WTC11 (cell line): ENCODE results near the gene RNF44. TPM values are rescaled to one million over a fixed set of nuclear protein-coding genes. Genes with fewer than 3 reads are reported as not detected.

Experiments used
- ATAC-seq: fragments of 200-7000 bp; cut with Tn5 transposase; 2 replicates; pipeline ENCODE4 v1.10.0; 2021; ENCODE audit warnings: mild to moderate bottlenecking, moderate library complexity
- CTCF ChIA-PET: fragments of 300-600 bp; sonication (Branson Sonifier 250); formaldehyde crosslinking; loops from one replicate; lab custom pipeline; 2021; ENCODE audit warnings: antibody characterized with exemption; lab: Charles Lee
- POLR2A ChIA-PET: fragments of 350-600 bp; sonication (Branson Sonifier 250); formaldehyde crosslinking; loops from one replicate; lab custom pipeline; 2021; ENCODE audit warnings: antibody characterized with exemption; lab: Charles Lee
- DNase-seq: peaks from one replicate; pipeline ENCODE4 v3.0.0; 2021; ENCODE audit warnings: low spot score
- H3K27ac Mint-ChIP-seq: 2 replicates; pipeline ENCODE4 v1.8.0; 2021; ENCODE audit warnings: mixed read lengths
- H3K27me3 Mint-ChIP-seq: 2 replicates; pipeline ENCODE4 v1.8.0; 2021; ENCODE audit warnings: low read depth, mild to moderate bottlenecking, moderate library complexity, mixed read lengths
- H3K36me3 Mint-ChIP-seq: 2 replicates; pipeline ENCODE4 v1.8.0; 2021; ENCODE audit warnings: mixed read lengths
- H3K4me1 Mint-ChIP-seq: 2 replicates; pipeline ENCODE4 v1.8.0; 2022; ENCODE audit warnings: mixed read lengths
- H3K4me3 Mint-ChIP-seq: 2 replicates; pipeline ENCODE4 v1.8.0; 2021; ENCODE audit warnings: mild to moderate bottlenecking, moderate library complexity, mixed read lengths
- H3K9me3 Mint-ChIP-seq: 2 replicates; pipeline ENCODE4 v1.8.0; 2021; ENCODE audit warnings: mixed read lengths
- CBFB ChIP-seq: sonication (generic); formaldehyde crosslinking; IDR thresholded peaks from 2 replicates; pipeline ENCODE4 v1.8.1; 2022; ENCODE audit warnings: mild to moderate bottlenecking, low read depth, missing genetic modification reagents
- EMX1 ChIP-seq: fragments of 250-450 bp; sonication (Bioruptor Pico); IDR thresholded peaks from 2 replicates; pipeline ENCODE4 v1.8.0; 2021; ENCODE audit warnings: mild to moderate bottlenecking
- FOXP1 ChIP-seq: sonication (generic); formaldehyde crosslinking; IDR thresholded peaks from 2 replicates; pipeline ENCODE4 v1.8.0; 2022; ENCODE audit warnings: missing genetic modification reagents, mild to moderate bottlenecking, moderate library complexity, borderline replicate concordance
- GRHL2 ChIP-seq: fragments of 250-450 bp; sonication (Bioruptor Pico); IDR thresholded peaks from 2 replicates; pipeline ENCODE4 v1.8.0; 2022; ENCODE audit warnings: mild to moderate bottlenecking, moderate library complexity; ENCODE audit not compliant: insufficient replicate concordance, severe bottlenecking
- JAZF1 ChIP-seq: fragments of 250-450 bp; sonication (Bioruptor Pico); IDR thresholded peaks from 2 replicates; pipeline ENCODE4 v1.9.0; 2021; ENCODE audit warnings: moderate library complexity, mild to moderate bottlenecking, inconsistent platforms
- NFYB ChIP-seq: sonication (generic); formaldehyde crosslinking; conservative IDR thresholded peaks from 2 replicates; pipeline ENCODE4 v1.8.0; 2022; ENCODE audit warnings: low read depth, missing genetic modification reagents
- NR1H2 ChIP-seq: sonication (generic); formaldehyde crosslinking; IDR thresholded peaks from 2 replicates; pipeline ENCODE4 v1.9.0; 2021; ENCODE audit warnings: mild to moderate bottlenecking, moderate library complexity, missing genetic modification reagents
- PRRX2 ChIP-seq: fragments of 250-450 bp; sonication (Bioruptor Pico); IDR thresholded peaks from 2 replicates; pipeline ENCODE4 v1.8.0; 2021; ENCODE audit warnings: mild to moderate bottlenecking
- RORB ChIP-seq: fragments of 250-450 bp; sonication (Bioruptor Pico); IDR thresholded peaks from 2 replicates; pipeline ENCODE4 v1.9.0; 2021; ENCODE audit warnings: mild to moderate bottlenecking
- SMAD4 ChIP-seq: sonication (generic); formaldehyde crosslinking; IDR thresholded peaks from 2 replicates; pipeline ENCODE4 v1.8.0; 2022; ENCODE audit warnings: mild to moderate bottlenecking, missing genetic modification reagents
- ZNF138 ChIP-seq: sonication (generic); formaldehyde crosslinking; conservative IDR thresholded peaks from 2 replicates; pipeline ENCODE4 v1.8.1; 2022; ENCODE audit warnings: mild to moderate bottlenecking, moderate library complexity, missing genetic modification reagents
- ZNF263 ChIP-seq: sonication (generic); formaldehyde crosslinking; IDR thresholded peaks from 2 replicates; pipeline ENCODE4 v1.8.1; 2022; ENCODE audit warnings: low read depth, mild to moderate bottlenecking, moderate library complexity, missing genetic modification reagents
- ZNF423 ChIP-seq: fragments of 250-450 bp; sonication (Bioruptor Pico); IDR thresholded peaks from 2 replicates; pipeline ENCODE4 v2.1.2; 2022; ENCODE audit warnings: mild to moderate bottlenecking, moderate library complexity
- total RNA-seq: library from RNA; stranded (reverse); gene quantifications from 3 replicates; pipeline ENCODE4 v1.2.3, GENCODE V29; 2021
- TF ChIP-seq, protein P1 (sequence below): sonication (generic); formaldehyde crosslinking; conservative IDR thresholded peaks from 2 replicates; pipeline ENCODE4 v1.8.1; 2023; ENCODE audit warnings: mild to moderate bottlenecking, low read depth, missing genetic modification reagents, moderate library complexity
- TF ChIP-seq, protein P2 (sequence below): sonication (generic); formaldehyde crosslinking; IDR thresholded peaks from 2 replicates; pipeline ENCODE4 v1.8.0; 2022; ENCODE audit warnings: mild to moderate bottlenecking, missing genetic modification reagents
- TF ChIP-seq, protein P3 (sequence below): sonication (generic); formaldehyde crosslinking; IDR thresholded peaks from 2 replicates; pipeline ENCODE4 v1.8.1; 2023; ENCODE audit warnings: mild to moderate bottlenecking, missing genetic modification reagents
- TF ChIP-seq, protein P4 (sequence below): sonication (generic); formaldehyde crosslinking; IDR thresholded peaks from 2 replicates; pipeline ENCODE4 v1.8.1; 2023; ENCODE audit warnings: mild to moderate bottlenecking, missing genetic modification reagents, moderate library complexity
- TF ChIP-seq, protein P5 (sequence below): sonication (generic); formaldehyde crosslinking; IDR thresholded peaks from 2 replicates; pipeline ENCODE4 v1.8.0; 2022; ENCODE audit warnings: mild to moderate bottlenecking, missing genetic modification reagents
- TF ChIP-seq, protein P6 (sequence below): sonication (generic); formaldehyde crosslinking; IDR thresholded peaks from 2 replicates; pipeline ENCODE4 v1.8.1; 2023; ENCODE audit warnings: mild to moderate bottlenecking, missing genetic modification reagents, moderate library complexity
- TF ChIP-seq, protein P7 (sequence below): sonication (generic); formaldehyde crosslinking; IDR thresholded peaks from 2 replicates; pipeline ENCODE4 v1.8.0; 2023; ENCODE audit warnings: mild to moderate bottlenecking, missing genetic modification reagents

The RNF44 gene
- total RNA-seq, 1 experiment from 2014 or later: 233 TPM

DNA sequence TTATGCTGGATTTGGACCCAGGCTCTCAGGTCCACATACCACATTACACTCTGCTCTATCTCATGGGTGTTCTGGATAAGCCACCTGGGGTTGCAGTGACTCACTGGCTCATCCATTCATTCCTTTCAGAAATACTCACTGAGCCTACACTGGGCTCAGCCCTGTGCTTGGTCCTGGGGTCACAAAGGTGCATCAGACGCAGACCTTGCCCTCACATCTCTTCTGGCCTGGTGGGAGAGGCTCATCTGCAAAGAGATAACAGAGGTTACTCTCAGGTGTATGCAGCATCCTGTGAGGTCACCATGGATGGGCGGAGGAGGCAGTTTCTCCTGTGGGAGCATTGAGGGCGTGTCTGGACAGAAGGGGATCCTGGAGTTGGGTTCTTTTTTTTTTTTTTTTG is 24.1 kb upstream of the RNF44 start (continued):
- no peak for TF ChIP-seq ZNF263 (CRISPR knock-in tag)

DNA sequence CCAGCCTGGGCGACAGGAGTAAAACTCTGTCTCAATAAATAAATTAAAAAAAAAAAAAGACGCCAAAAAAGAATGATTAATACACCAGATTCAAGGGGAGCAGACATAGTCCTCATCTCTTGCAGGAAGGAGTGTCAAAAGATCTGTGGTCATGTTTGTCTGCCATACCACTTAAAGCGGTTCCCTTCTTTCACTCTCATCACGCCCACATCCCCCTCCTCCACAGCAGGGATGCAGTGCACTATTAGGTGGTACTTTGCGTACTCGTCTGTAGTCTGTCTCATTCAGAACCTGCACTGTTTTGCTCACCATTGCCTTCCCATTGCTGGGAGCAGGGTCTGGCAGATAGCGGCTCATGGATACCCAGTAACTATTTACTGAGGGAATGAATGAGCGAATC is 23.2 kb upstream of the RNF44 start:
- no peak overlapping the region for H3K4me3 Mint-ChIP-seq
- POLR2A ChIA-PET: interaction anchor here (0.6 kb wide), 1 partner anchor 17 kb away, joined by 7 read pairs; no protein-coding TSS in a partner anchor

More for the DNA sequence above, 23.2 kb upstream of the RNF44 start:
- H3K9me3 Mint-ChIP-seq: no peaks in the 10 kb centered on the region
- ATAC-seq (no peak), DNase-seq (no peak)
- H3K27me3 Mint-ChIP-seq: no peaks in the 10 kb centered on the region
- H3K27ac Mint-ChIP-seq: no peak overlapping the region
- TF ChIP-seq JAZF1 (CRISPR knock-in tag) (no peak), RORB (CRISPR knock-in tag) (no peak), GRHL2 (no peak), EMX1 (CRISPR knock-in tag) (no peak), SMAD4 (CRISPR knock-in tag) (no peak), NR1H2 (CRISPR knock-in tag) (no peak), NFYB (CRISPR knock-in tag) (no peak), ZNF138 (no peak), ZNF423 (CRISPR knock-in tag) (no peak), PRRX2 (CRISPR knock-in tag) (no peak), FOXP1 (CRISPR knock-in tag) (no peak), CBFB (no peak)
- TF ChIP-seq, protein P1, sequence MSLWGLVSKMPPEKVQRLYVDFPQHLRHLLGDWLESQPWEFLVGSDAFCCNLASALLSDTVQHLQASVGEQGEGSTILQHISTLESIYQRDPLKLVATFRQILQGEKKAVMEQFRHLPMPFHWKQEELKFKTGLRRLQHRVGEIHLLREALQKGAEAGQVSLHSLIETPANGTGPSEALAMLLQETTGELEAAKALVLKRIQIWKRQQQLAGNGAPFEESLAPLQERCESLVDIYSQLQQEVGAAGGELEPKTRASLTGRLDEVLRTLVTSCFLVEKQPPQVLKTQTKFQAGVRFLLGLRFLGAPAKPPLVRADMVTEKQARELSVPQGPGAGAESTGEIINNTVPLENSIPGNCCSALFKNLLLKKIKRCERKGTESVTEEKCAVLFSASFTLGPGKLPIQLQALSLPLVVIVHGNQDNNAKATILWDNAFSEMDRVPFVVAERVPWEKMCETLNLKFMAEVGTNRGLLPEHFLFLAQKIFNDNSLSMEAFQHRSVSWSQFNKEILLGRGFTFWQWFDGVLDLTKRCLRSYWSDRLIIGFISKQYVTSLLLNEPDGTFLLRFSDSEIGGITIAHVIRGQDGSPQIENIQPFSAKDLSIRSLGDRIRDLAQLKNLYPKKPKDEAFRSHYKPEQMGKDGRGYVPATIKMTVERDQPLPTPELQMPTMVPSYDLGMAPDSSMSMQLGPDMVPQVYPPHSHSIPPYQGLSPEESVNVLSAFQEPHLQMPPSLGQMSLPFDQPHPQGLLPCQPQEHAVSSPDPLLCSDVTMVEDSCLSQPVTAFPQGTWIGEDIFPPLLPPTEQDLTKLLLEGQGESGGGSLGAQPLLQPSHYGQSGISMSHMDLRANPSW: no peak
- TF ChIP-seq, protein P2, sequence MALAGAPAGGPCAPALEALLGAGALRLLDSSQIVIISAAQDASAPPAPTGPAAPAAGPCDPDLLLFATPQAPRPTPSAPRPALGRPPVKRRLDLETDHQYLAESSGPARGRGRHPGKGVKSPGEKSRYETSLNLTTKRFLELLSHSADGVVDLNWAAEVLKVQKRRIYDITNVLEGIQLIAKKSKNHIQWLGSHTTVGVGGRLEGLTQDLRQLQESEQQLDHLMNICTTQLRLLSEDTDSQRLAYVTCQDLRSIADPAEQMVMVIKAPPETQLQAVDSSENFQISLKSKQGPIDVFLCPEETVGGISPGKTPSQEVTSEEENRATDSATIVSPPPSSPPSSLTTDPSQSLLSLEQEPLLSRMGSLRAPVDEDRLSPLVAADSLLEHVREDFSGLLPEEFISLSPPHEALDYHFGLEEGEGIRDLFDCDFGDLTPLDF: no peak
- TF ChIP-seq, protein P3, sequence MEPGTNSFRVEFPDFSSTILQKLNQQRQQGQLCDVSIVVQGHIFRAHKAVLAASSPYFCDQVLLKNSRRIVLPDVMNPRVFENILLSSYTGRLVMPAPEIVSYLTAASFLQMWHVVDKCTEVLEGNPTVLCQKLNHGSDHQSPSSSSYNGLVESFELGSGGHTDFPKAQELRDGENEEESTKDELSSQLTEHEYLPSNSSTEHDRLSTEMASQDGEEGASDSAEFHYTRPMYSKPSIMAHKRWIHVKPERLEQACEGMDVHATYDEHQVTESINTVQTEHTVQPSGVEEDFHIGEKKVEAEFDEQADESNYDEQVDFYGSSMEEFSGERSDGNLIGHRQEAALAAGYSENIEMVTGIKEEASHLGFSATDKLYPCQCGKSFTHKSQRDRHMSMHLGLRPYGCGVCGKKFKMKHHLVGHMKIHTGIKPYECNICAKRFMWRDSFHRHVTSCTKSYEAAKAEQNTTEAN (CRISPR knock-in tag): no peak
- TF ChIP-seq, protein P4, sequence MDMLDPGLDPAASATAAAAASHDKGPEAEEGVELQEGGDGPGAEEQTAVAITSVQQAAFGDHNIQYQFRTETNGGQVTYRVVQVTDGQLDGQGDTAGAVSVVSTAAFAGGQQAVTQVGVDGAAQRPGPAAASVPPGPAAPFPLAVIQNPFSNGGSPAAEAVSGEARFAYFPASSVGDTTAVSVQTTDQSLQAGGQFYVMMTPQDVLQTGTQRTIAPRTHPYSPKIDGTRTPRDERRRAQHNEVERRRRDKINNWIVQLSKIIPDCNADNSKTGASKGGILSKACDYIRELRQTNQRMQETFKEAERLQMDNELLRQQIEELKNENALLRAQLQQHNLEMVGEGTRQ (CRISPR knock-in tag): no peak
- TF ChIP-seq, protein P5, sequence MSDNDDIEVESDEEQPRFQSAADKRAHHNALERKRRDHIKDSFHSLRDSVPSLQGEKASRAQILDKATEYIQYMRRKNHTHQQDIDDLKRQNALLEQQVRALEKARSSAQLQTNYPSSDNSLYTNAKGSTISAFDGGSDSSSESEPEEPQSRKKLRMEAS (CRISPR knock-in tag): no peak
- TF ChIP-seq, protein P6, sequence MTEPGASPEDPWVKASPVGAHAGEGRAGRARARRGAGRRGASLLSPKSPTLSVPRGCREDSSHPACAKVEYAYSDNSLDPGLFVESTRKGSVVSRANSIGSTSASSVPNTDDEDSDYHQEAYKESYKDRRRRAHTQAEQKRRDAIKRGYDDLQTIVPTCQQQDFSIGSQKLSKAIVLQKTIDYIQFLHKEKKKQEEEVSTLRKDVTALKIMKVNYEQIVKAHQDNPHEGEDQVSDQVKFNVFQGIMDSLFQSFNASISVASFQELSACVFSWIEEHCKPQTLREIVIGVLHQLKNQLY (CRISPR knock-in tag): no peak
- TF ChIP-seq, protein P7, sequence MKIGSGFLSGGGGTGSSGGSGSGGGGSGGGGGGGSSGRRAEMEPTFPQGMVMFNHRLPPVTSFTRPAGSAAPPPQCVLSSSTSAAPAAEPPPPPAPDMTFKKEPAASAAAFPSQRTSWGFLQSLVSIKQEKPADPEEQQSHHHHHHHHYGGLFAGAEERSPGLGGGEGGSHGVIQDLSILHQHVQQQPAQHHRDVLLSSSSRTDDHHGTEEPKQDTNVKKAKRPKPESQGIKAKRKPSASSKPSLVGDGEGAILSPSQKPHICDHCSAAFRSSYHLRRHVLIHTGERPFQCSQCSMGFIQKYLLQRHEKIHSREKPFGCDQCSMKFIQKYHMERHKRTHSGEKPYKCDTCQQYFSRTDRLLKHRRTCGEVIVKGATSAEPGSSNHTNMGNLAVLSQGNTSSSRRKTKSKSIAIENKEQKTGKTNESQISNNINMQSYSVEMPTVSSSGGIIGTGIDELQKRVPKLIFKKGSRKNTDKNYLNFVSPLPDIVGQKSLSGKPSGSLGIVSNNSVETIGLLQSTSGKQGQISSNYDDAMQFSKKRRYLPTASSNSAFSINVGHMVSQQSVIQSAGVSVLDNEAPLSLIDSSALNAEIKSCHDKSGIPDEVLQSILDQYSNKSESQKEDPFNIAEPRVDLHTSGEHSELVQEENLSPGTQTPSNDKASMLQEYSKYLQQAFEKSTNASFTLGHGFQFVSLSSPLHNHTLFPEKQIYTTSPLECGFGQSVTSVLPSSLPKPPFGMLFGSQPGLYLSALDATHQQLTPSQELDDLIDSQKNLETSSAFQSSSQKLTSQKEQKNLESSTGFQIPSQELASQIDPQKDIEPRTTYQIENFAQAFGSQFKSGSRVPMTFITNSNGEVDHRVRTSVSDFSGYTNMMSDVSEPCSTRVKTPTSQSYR (CRISPR knock-in tag): no peak
- peaks cover 9% of the 10 kb centered on the region for H3K4me1 Mint-ChIP-seq
- no peaks in the 10 kb centered on the region for H3K36me3 Mint-ChIP-seq
- CTCF ChIA-PET: interaction anchor here (1.4 kb wide), 1 partner anchor 17 kb away, joined by 3 read pairs; no protein-coding TSS in a partner anchor
